HepG2 (cell line): Measurements from ENCODE around the gene RING1. TPM values are rescaled to one million over a fixed set of nuclear protein-coding genes. Genes with fewer than 3 reads are reported as not detected.

Experiments
- ATAC-seq: fragments of 200-7000 bp; cut with Tn5 transposase; 3 replicates; pipeline ENCODE4 v1.9.1; 2020; ENCODE audit warnings: mild to moderate bottlenecking, moderate library complexity
- BruUV-seq: library from RNA; stranded (reverse); fragments of 400-500 nt; replicated peaks from 2 replicates; lab custom pipeline; 2021; lab: Mats Ljungman, UMichigan
- CTCF ChIA-PET: fragments of 300-600 bp; formaldehyde crosslinking; extraction: SDS; loops from one replicate; lab custom pipeline; 2021; ENCODE audit warnings: low total read pairs, inconsistent platforms, low intra/inter-chr PET ratio; lab: Yijun Ruan, JAX
- POLR2A ChIA-PET: fragments of 350-600 bp; sonication (Branson Sonifier 250); formaldehyde crosslinking; loops from one replicate; lab custom pipeline; 2020; ENCODE audit warnings: antibody characterized with exemption, inconsistent platforms; lab: Yijun Ruan, JAX
- DNase-seq: peaks from one replicate; pipeline ENCODE4 v3.0.0-alpha.2; 2015; ENCODE audit warnings: low spot score
- FAIRE-seq: peaks from 3 replicates; lab custom pipeline; 2011; peaks lifted over from hg19 to GRCh38; lab: Jason Lieb, UNC
- H2AFZ ChIP-seq: one replicate; pipeline ENCODE4 v1.6.1; 2011; ENCODE audit warnings: low read length, inconsistent platforms
- H3K27ac ChIP-seq: fragments of 300-600 bp; 3 replicates; pipeline ENCODE4 v1.8.0; 2011; ENCODE audit warnings: mixed run types, mild to moderate bottlenecking, mixed read lengths, low read length, inconsistent platforms; ENCODE audit not compliant: insufficient read depth; ENCODE audit errors: extremely low read length
- H3K27me3 ChIP-seq, 2 experiments: fragments of 200-600 bp in 1 of 2; 2 replicates in 1 of 2; 3 replicates in 1 of 2; pipeline versions ENCODE4 v1.6.0 to v1.8.0; 2011; ENCODE audit warnings: low read length in 2 of 2, mild to moderate bottlenecking in 2 of 2, moderate library complexity in 2 of 2, inconsistent platforms in 1 of 2; ENCODE audit not compliant: insufficient read depth in 2 of 2, control insufficient read depth in 1 of 2
- H3K36me3 ChIP-seq, 2 experiments: fragments of 200-600 bp in 1 of 2; replicated peaks in 1 of 2; 2 replicates in 1 of 2; 3 replicates in 1 of 2; pipeline versions ENCODE4 v1.5.1 to v1.8.0; 2011; ENCODE audit warnings: low read length in 2 of 2, inconsistent platforms in 1 of 2; ENCODE audit not compliant: insufficient read depth in 2 of 2, control insufficient read depth in 1 of 2
- H3K4me1 ChIP-seq: 2 replicates; pipeline ENCODE4 v1.5.1; 2012; ENCODE audit warnings: low read length, inconsistent platforms; ENCODE audit not compliant: insufficient read depth
- H3K4me2 ChIP-seq: 2 replicates; pipeline ENCODE4 v1.6.0; 2011; ENCODE audit warnings: low read depth, low read length, inconsistent platforms
- H3K4me3 ChIP-seq, 3 experiments: fragments of 200-600 bp in 1 of 3; sonication (generic), shearing (Covaris generic) in 1 of 3; replicated peaks in 1 of 3; 2 replicates each; pipeline ENCODE4 v1.5.1; 2011 to 2016; ENCODE audit warnings: low read length in 3 of 3, inconsistent platforms in 2 of 3, low read depth in 2 of 3, mild to moderate bottlenecking in 2 of 3, control low read depth in 1 of 3, mixed read lengths in 1 of 3; ENCODE audit not compliant: insufficient read depth in 1 of 3
- H3K79me2 ChIP-seq: one replicate; pipeline ENCODE4 v1.6.1; 2011; ENCODE audit warnings: low read length, inconsistent platforms; ENCODE audit not compliant: insufficient read depth
- H3K9ac ChIP-seq: 2 replicates; pipeline ENCODE4 v1.6.0; 2011; ENCODE audit warnings: mild to moderate bottlenecking, low read depth, low read length, inconsistent platforms; ENCODE audit not compliant: insufficient read depth
- H3K9me3 ChIP-seq: 2 replicates; pipeline ENCODE4 v1.5.1; 2012; ENCODE audit warnings: mild to moderate bottlenecking, low read length
- H4K20me1 ChIP-seq: 2 replicates; pipeline ENCODE4 v1.6.0; 2011; ENCODE audit warnings: inconsistent platforms, mild to moderate bottlenecking, low read length, moderate library complexity; ENCODE audit not compliant: insufficient read depth
- ARID3A ChIP-seq: IDR thresholded peaks from 2 replicates; pipeline ENCODE4 v1.6.1; 2012; ENCODE audit warnings: low read depth, low read length, improper control_type of control experiment
- ELF3 ChIP-seq: IDR thresholded peaks from 2 replicates; pipeline ENCODE4 v1.6.1; 2016; ENCODE audit warnings: missing genetic modification reagents, missing compliant biosample characterization
- EZH2 ChIP-seq: conservative IDR thresholded peaks from 2 replicates; pipeline ENCODE4 v1.6.1; 2012; ENCODE audit warnings: mild to moderate bottlenecking, low read depth, low read length, moderate library complexity
- HNRNPH1 ChIP-seq: fragments of 200-400 bp; formaldehyde crosslinking; optimal IDR thresholded peaks from 2 replicates; pipeline ENCODE3; 2017; ENCODE audit warnings: mild to moderate bottlenecking, low read depth, low read length
- HNRNPK ChIP-seq: fragments of 200-400 bp; formaldehyde crosslinking; IDR thresholded peaks from 2 replicates; pipeline ENCODE4 v1.6.1; 2018; ENCODE audit warnings: low read length, low read depth, moderate library complexity, mild to moderate bottlenecking; ENCODE audit not compliant: poor library complexity, severe bottlenecking
- PHF5A ChIP-seq: IDR thresholded peaks from one replicate; pipeline ENCODE4 v1.6.1; 2018; ENCODE audit warnings: low read depth, missing genetic modification reagents; ENCODE audit not compliant: unreplicated experiment
- PLRG1 ChIP-seq: fragments of 450-650 bp; conservative IDR thresholded peaks from 2 replicates; pipeline ENCODE4 v1.6.1; 2016
- SP2 ChIP-seq: sonication (generic); formaldehyde crosslinking; IDR thresholded peaks from 2 replicates; pipeline ENCODE4 v1.5.1; 2020; ENCODE audit warnings: mild to moderate bottlenecking, missing genetic modification reagents
- TMF1 ChIP-seq: sonication (generic); formaldehyde crosslinking; IDR thresholded peaks from 2 replicates; pipeline ENCODE4 v1.8.1; 2022; ENCODE audit warnings: low read depth, missing genetic modification reagents
- ZNF17 ChIP-seq: sonication (generic); formaldehyde crosslinking; IDR thresholded peaks from 2 replicates; pipeline ENCODE4 v1.5.0; 2020; ENCODE audit warnings: mild to moderate bottlenecking, missing genetic modification reagents
- ZNF274 ChIP-seq: sonication (generic); formaldehyde crosslinking; IDR thresholded peaks from 2 replicates; pipeline ENCODE4 v1.5.1; 2020; ENCODE audit warnings: mild to moderate bottlenecking, missing genetic modification reagents
- ZNF33A ChIP-seq: sonication (generic); formaldehyde crosslinking; IDR thresholded peaks from 2 replicates; pipeline ENCODE4 v1.5.1; 2020; ENCODE audit warnings: missing genetic modification reagents, mild to moderate bottlenecking, moderate library complexity, borderline replicate concordance
- ZNF460 ChIP-seq: sonication (generic); formaldehyde crosslinking; IDR thresholded peaks from 2 replicates; pipeline ENCODE4 v1.5.1; 2020; ENCODE audit warnings: missing genetic modification reagents, mild to moderate bottlenecking, borderline replicate concordance
- ZNF703 ChIP-seq: sonication (generic); formaldehyde crosslinking; IDR thresholded peaks from 2 replicates; pipeline ENCODE4 v1.5.1; 2020; ENCODE audit warnings: missing genetic modification reagents, mild to moderate bottlenecking, moderate library complexity, borderline replicate concordance
- ZNF773 ChIP-seq: sonication (generic); formaldehyde crosslinking; IDR thresholded peaks from 2 replicates; pipeline ENCODE4 v1.4.0; 2020; ENCODE audit warnings: missing genetic modification reagents, borderline replicate concordance
- ZNF879 ChIP-seq: sonication (generic); formaldehyde crosslinking; IDR thresholded peaks from 2 replicates; pipeline ENCODE4 v1.8.1; 2023; ENCODE audit warnings: missing genetic modification reagents
- WGBS: methylation state at CpG from one replicate; pipeline ENCODE4 v1.1.6; 2017; ENCODE audit warnings: low lambda C conversion rate; 5-methylcytosine and 5-hydroxymethylcytosine counted together
- in situ Hi-C: cut with HindIII; loops from 2 replicates; pipeline ENCODE4 v1.10.0; 2017; ENCODE audit warnings: low pct_unique_long_range_greater_than_20kb; ENCODE audit not compliant: extremely low pct_ligation_motif_present
- intact Hi-C: fragments of 100-400 bp; cut with micrococcal nuclease; formaldehyde crosslinking; loops from one replicate; pipeline ENCODE4 v1.10.0; 2022; ENCODE audit not compliant: unreplicated experiment
- polyA plus RNA-seq, 8 experiments: library from polyadenylated mRNA; depleted of rRNA in 3 of 8; stranded (reverse) in 7 of 8; unstranded in 1 of 8; fragments of >200 nt; fragmentation: Illumina TruSeq in 4 of 8; extraction: Trizol in 4 of 8; gene quantifications; 2 replicates each; pipeline versions ENCODE4 v1.2.1 to v1.2.3, GENCODE V29; 2011 to 2016; ENCODE audit warnings: low read depth in 4 of 8, missing spikeins in 1 of 8, mixed read lengths in 1 of 8; ENCODE audit not compliant: insufficient read depth in 1 of 8
- total RNA-seq, 5 experiments: library from RNA; depleted of rRNA; stranded (reverse); fragments of >200 nt; fragmentation: Illumina TruSeq; extraction: Trizol; gene quantifications; 2 replicates each; pipeline ENCODE4 v1.2.3, GENCODE V29; 2016; ENCODE audit warnings: low read depth in 1 of 5
- TF ChIP-seq, protein P1 (sequence below): sonication (generic); formaldehyde crosslinking; IDR thresholded peaks from 2 replicates; pipeline ENCODE4 v1.8.1; 2023; ENCODE audit warnings: mild to moderate bottlenecking, missing genetic modification reagents, borderline replicate concordance

RING1 gene
- total and polyA plus RNA-seq, 2 of the 13 experiments (the other 11 are each of a cell fraction or from before 2014, with no cell fraction given), result 23.9 to 33.6 TPM

GRCh38 chr6:33185654-33186187 lies 22.6 kb upstream of the RING1 start:
- no peaks in the 10 kb centered on the region for H3K79me2 ChIP-seq
- no peak overlapping the region for H3K4me3 ChIP-seq
- 33% methylated on average over 4 of the region's 4 CpGs for WGBS
- ChIA-PET CTCF (no interaction called here), POLR2A (no interaction called here)
- no peaks in the 10 kb centered on the region for H4K20me1 ChIP-seq
- no TSS peak for BruUV-seq
- no peak overlapping the region for H3K27ac ChIP-seq
- H3K4me2 ChIP-seq, result no peak overlapping the region
- H3K4me1 ChIP-seq, result peaks cover 20% of the 10 kb centered on the region
- ATAC-seq (no peak), DNase-seq (no peak), FAIRE-seq (no peak)
- H3K36me3 ChIP-seq, result no peaks in the 10 kb centered on the region
- no peak overlapping the region for H3K9ac ChIP-seq
- peaks cover 19% of the 10 kb centered on the region; the same call in 1 of the 2 replicates for H3K9me3 ChIP-seq
- in situ Hi-C loops (no loop called here), intact Hi-C loops (no loop called here)
- no peak overlapping the region for H2AFZ ChIP-seq
- peaks cover 2 to 11% of the 10 kb centered on the region in 2 experiments; a peak in 2 of 5 replicates for H3K27me3 ChIP-seq
- TF ChIP-seq PHF5A (no peak), ARID3A (no peak), HNRNPK (peak; percentile 95), ZNF879 (CRISPR knock-in tag) (no peak), HNRNPH1 (no peak), ZNF33A (CRISPR knock-in tag) (no peak)

- Histone ChIP-seq H3K36me3 (no peaks in the 10 kb centered on the region), H3K9ac (no peak overlapping the region), H3K79me2 (no peaks in the 10 kb centered on the region), H3K4me2 (no peak overlapping the region), H3K4me3 (no peak overlapping the region), H3K4me1 (peaks cover 34% of the 10 kb centered on the region), H3K27ac (no peak overlapping the region), H3K9me3 (peaks cover 15% of the 10 kb centered on the region; the same call in 1 of the 2 replicates), H2AFZ (no peak overlapping the region), H3K27me3 (peaks cover 0 to 15% of the 10 kb centered on the region in 2 experiments; a peak in 2 of 5 replicates), H4K20me1 (no peaks in the 10 kb centered on the region)
- ATAC-seq (no peak), DNase-seq (no peak), FAIRE-seq (no peak)
- POLR2A ChIA-PET, result no interaction called here
- in situ Hi-C loops (no loop called here), intact Hi-C loops (no loop called here)
- CTCF ChIA-PET, result no interaction called here
- WGBS, result 16% methylated on average over 1 of the region's 1 CpG
- no TSS peak for BruUV-seq
- TF ChIP-seq ZNF773 (CRISPR knock-in tag) (no peak), ZNF274 (CRISPR knock-in tag) (no peak), SP2 (CRISPR knock-in tag) (no peak), ELF3 (no peak), ZNF703 (no peak), ZNF17 (no peak), PLRG1 (no peak), EZH2 (no peak), TMF1 (no peak), ZNF460 (CRISPR knock-in tag) (no peak)
- TF ChIP-seq, protein P1, sequence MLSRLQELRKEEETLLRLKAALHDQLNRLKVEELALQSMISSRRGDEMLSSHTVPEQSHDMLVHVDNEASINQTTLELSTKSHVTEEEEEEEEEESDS, result no peak
These were observed 20.5 kb upstream of the RING1 start for GRCh38 chr6:33187809-33188208.
